ENCODE measurements around the gene CHD2. TPM values are rescaled to one million over a fixed set of nuclear protein-coding genes. Genes with fewer than 3 reads are reported as not detected.

Gene CHD2
- polyA plus RNA-seq, 2 donors: 25.8 to 32.8 TPM

DNA sequence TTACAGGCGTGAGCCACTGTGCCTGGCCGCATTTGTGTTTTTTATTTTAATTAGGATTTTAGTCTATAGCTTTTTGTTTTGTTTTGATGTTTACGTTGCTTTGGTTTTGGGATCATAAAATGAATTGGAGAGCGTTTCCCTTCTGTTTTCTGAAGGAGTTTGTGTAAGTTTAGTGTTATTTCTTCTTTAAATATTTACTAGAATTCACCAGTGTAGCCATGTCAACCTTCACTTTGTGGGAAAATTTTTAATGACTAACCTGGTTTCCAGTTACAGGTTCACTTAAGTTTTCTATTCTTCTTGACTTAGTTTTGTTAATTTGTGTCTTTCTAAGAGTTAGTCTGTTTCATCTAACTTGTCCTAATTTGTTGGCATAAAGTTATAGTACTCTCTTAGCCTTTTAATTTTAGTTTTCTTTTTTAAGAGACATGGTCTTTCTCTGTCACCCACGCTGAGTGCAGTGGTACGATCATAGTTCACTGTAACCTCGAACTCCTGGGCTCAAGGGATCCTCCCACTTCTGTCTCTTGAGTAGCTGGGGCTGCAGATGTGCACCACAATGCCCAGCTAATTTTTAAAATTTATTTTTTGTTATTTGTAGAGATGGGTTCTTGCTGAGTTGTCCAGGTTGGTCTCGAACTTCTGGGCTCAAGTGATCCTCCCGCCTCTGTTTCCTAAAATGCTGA lies 61.0 kb downstream of the CHD2 start:
- no peak overlapping the region for H3K27ac ChIP-seq (ENCODE audit: low read depth in 2 of 2, low read length in 1 of 2)
- H3K27me3 ChIP-seq (ENCODE audit: control insufficient read depth in 1 of 2, insufficient read depth in 2 of 2, low read length in 2 of 2): no peaks in the 10 kb centered on the region
- no peaks in the 10 kb centered on the region for H3K9me3 ChIP-seq (ENCODE audit: control insufficient read depth in 2 of 2, insufficient read depth in 1 of 2, low read depth in 1 of 2, low read length in 1 of 2)
- no peaks in the 10 kb centered on the region for H3K36me3 ChIP-seq (ENCODE audit: control insufficient read depth in 2 of 2, insufficient read depth in 2 of 2, low read length in 1 of 2)
- no peaks in the 10 kb centered on the region for H3K4me1 ChIP-seq (ENCODE audit: control insufficient read depth in 2 of 2, insufficient read depth in 2 of 2, low read length in 1 of 2)
- WGBS, 2 donors: 93 to 96% methylated on average over 9 of the region's 9 CpGs
- H3K4me3 ChIP-seq (ENCODE audit: low read depth in 1 of 2, low read length in 2 of 2): no peak overlapping the region

- no peaks in the 10 kb centered on the region for H3K9me3 ChIP-seq (ENCODE audit: control insufficient read depth in 2 of 2, insufficient read depth in 1 of 2, low read depth in 1 of 2, low read length in 1 of 2)
- H3K4me1 ChIP-seq (ENCODE audit: control insufficient read depth in 2 of 2, insufficient read depth in 2 of 2, low read length in 1 of 2): no peaks in the 10 kb centered on the region
- H3K36me3 ChIP-seq (ENCODE audit: control insufficient read depth in 2 of 2, insufficient read depth in 2 of 2, low read length in 1 of 2): no peaks in the 10 kb centered on the region
- no peak overlapping the region for H3K27ac ChIP-seq (ENCODE audit: low read depth in 2 of 2, low read length in 1 of 2)
- WGBS, 2 donors: 100% methylated on average over 1 of the region's 1 CpG
- no peaks in the 10 kb centered on the region for H3K27me3 ChIP-seq (ENCODE audit: control insufficient read depth in 1 of 2, insufficient read depth in 2 of 2, low read length in 2 of 2)
- H3K4me3 ChIP-seq (ENCODE audit: low read depth in 1 of 2, low read length in 2 of 2): no peak overlapping the region
Measured at GRCh38 chr15:92962914-92963313, 62.8 kb downstream of the CHD2 start.

GRCh38 chr15:92963794-92964193 lies 63.7 kb downstream of the CHD2 start:
- H3K36me3 ChIP-seq (ENCODE audit: control insufficient read depth in 2 of 2, insufficient read depth in 2 of 2, low read length in 1 of 2): no peaks in the 10 kb centered on the region
- H3K9me3 ChIP-seq (ENCODE audit: control insufficient read depth in 2 of 2, insufficient read depth in 1 of 2, low read depth in 1 of 2, low read length in 1 of 2): no peaks in the 10 kb centered on the region
- no peak overlapping the region for H3K4me3 ChIP-seq (ENCODE audit: low read depth in 1 of 2, low read length in 2 of 2)
- WGBS, 2 donors: 91 to 97% methylated on average over 2 of the region's 2 CpGs
- no peak overlapping the region for H3K27ac ChIP-seq (ENCODE audit: low read depth in 2 of 2, low read length in 1 of 2)
- no peaks in the 10 kb centered on the region for H3K27me3 ChIP-seq (ENCODE audit: control insufficient read depth in 1 of 2, insufficient read depth in 2 of 2, low read length in 2 of 2)
- no peaks in the 10 kb centered on the region for H3K4me1 ChIP-seq (ENCODE audit: control insufficient read depth in 2 of 2, insufficient read depth in 2 of 2, low read length in 1 of 2)

GRCh38 chr15:92968926-92969651 lies 69.0 kb downstream of the CHD2 start:
- Histone ChIP-seq H3K27me3 (ENCODE audit: control insufficient read depth in 1 of 2, insufficient read depth in 2 of 2, low read length in 2 of 2) (no peaks in the 10 kb centered on the region), H3K4me3 (ENCODE audit: low read depth in 1 of 2, low read length in 2 of 2) (no peak overlapping the region), H3K36me3 (ENCODE audit: control insufficient read depth in 2 of 2, insufficient read depth in 2 of 2, low read length in 1 of 2) (peaks cover 0 to 6% of the 10 kb centered on the region in 2 donors), H3K9me3 (ENCODE audit: control insufficient read depth in 2 of 2, insufficient read depth in 1 of 2, low read depth in 1 of 2, low read length in 1 of 2) (no peaks in the 10 kb centered on the region), H3K4me1 (ENCODE audit: control insufficient read depth in 2 of 2, insufficient read depth in 2 of 2, low read length in 1 of 2) (no peaks in the 10 kb centered on the region), H3K27ac (ENCODE audit: low read depth in 2 of 2, low read length in 1 of 2) (peak overlapping the region in 1 of 2 donors; percentile 41)
- 92 to 94% methylated on average over 5 of the region's 5 CpGs for WGBS, 2 donors

GRCh38 chr15:92970656-92971055 lies 70.5 kb downstream of the CHD2 start:
- no peak overlapping the region for H3K27ac ChIP-seq (ENCODE audit: low read depth in 2 of 2, low read length in 1 of 2)
- H3K36me3 ChIP-seq (ENCODE audit: control insufficient read depth in 2 of 2, insufficient read depth in 2 of 2, low read length in 1 of 2): peaks cover 0 to 8% of the 10 kb centered on the region in 2 donors

DNA sequence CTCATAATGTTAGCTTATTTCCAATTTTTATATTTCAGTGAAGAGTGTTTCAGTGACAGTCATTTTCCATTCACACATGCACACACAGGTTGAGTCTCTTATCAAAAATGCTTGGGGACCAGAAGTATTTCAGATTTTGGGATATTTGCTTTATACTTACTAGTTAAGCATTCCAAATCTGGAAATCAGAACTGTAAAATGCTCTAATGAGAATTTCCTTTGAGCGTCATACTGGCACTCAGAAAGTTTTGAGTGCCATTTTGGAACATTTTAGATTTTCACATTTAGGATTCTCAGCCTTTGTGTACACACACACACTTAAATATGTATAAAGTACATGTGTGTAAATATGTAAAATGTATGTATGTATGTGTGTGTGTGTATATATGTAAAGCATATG lies 71.0 kb downstream of the CHD2 start:
- peaks cover 0 to 8% of the 10 kb centered on the region in 2 donors for H3K36me3 ChIP-seq (ENCODE audit: control insufficient read depth in 2 of 2, insufficient read depth in 2 of 2, low read length in 1 of 2)
- 99 to 100% methylated on average over 1 of the region's 1 CpG for WGBS, 2 donors
- H3K9me3 ChIP-seq (ENCODE audit: control insufficient read depth in 2 of 2, insufficient read depth in 1 of 2, low read depth in 1 of 2, low read length in 1 of 2): no peaks in the 10 kb centered on the region
- no peaks in the 10 kb centered on the region for H3K4me1 ChIP-seq (ENCODE audit: control insufficient read depth in 2 of 2, insufficient read depth in 2 of 2, low read length in 1 of 2)
- no peak overlapping the region for H3K27ac ChIP-seq (ENCODE audit: low read depth in 2 of 2, low read length in 1 of 2)
- no peak overlapping the region for H3K4me3 ChIP-seq (ENCODE audit: low read depth in 1 of 2, low read length in 2 of 2)
- no peaks in the 10 kb centered on the region for H3K27me3 ChIP-seq (ENCODE audit: control insufficient read depth in 1 of 2, insufficient read depth in 2 of 2, low read length in 2 of 2)

More at GRCh38 chr15:92970656-92971055, 70.5 kb downstream of the CHD2 start:
- H3K4me1 ChIP-seq (ENCODE audit: control insufficient read depth in 2 of 2, insufficient read depth in 2 of 2, low read length in 1 of 2): no peaks in the 10 kb centered on the region
- no peaks in the 10 kb centered on the region for H3K27me3 ChIP-seq (ENCODE audit: control insufficient read depth in 1 of 2, insufficient read depth in 2 of 2, low read length in 2 of 2)
- WGBS, 2 donors: 97% methylated on average over 1 of the region's 1 CpG
- no peaks in the 10 kb centered on the region for H3K9me3 ChIP-seq (ENCODE audit: control insufficient read depth in 2 of 2, insufficient read depth in 1 of 2, low read depth in 1 of 2, low read length in 1 of 2)
- no peak overlapping the region for H3K4me3 ChIP-seq (ENCODE audit: low read depth in 1 of 2, low read length in 2 of 2)

GRCh38 chr15:92971713-92972112 lies 71.6 kb downstream of the CHD2 start:
- Histone ChIP-seq H3K4me3 (ENCODE audit: low read depth in 1 of 2, low read length in 2 of 2) (no peak overlapping the region), H3K9me3 (ENCODE audit: control insufficient read depth in 2 of 2, insufficient read depth in 1 of 2, low read depth in 1 of 2, low read length in 1 of 2) (no peaks in the 10 kb centered on the region), H3K36me3 (ENCODE audit: control insufficient read depth in 2 of 2, insufficient read depth in 2 of 2, low read length in 1 of 2) (peaks cover 0 to 8% of the 10 kb centered on the region in 2 donors), H3K27me3 (ENCODE audit: control insufficient read depth in 1 of 2, insufficient read depth in 2 of 2, low read length in 2 of 2) (no peaks in the 10 kb centered on the region), H3K27ac (ENCODE audit: low read depth in 2 of 2, low read length in 1 of 2) (no peak overlapping the region), H3K4me1 (ENCODE audit: control insufficient read depth in 2 of 2, insufficient read depth in 2 of 2, low read length in 1 of 2) (no peaks in the 10 kb centered on the region)
- WGBS, 2 donors: 82 to 90% methylated on average over 1 of the region's 1 CpG

DNA sequence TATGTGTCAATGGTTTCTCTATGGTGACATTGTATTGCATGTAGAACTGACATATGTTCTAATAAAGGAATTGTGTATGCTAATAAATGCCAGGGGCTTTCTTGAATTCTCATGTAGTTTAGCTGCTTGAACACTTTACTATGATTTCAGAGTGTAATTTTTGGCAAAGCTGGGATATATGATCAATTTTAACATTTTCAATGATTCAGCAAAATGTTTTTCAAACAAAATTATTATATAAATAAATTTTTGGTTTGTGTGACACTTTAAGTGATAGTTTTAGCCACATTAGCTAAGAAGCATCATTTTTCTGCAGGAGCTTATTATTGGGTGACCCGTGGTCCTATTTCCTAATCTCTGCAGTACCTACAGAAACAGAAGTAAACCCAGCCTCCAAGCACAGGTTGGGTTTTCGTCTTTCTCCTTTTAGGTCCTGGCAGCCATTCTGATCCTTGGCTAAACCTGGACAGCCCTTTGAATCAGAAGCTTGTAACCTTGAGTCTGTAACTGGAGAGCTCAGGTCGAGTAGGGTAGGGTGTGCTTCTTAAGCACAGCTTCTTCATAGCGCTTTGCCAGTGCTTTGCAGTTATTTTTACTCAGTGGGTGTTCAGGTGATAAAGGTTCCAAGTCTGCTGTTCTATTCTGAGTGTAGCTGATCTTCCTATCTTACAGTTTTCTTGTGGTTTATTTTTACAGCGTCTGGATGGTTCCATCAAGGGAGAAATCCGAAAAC lies 74.2 kb downstream of the CHD2 start:
- H3K36me3 ChIP-seq (ENCODE audit: control insufficient read depth in 2 of 2, insufficient read depth in 2 of 2, low read length in 1 of 2): peaks cover 6 to 14% of the 10 kb centered on the region in 2 donors
- H3K27me3 ChIP-seq (ENCODE audit: control insufficient read depth in 1 of 2, insufficient read depth in 2 of 2, low read length in 2 of 2): no peaks in the 10 kb centered on the region
- H3K27ac ChIP-seq (ENCODE audit: low read depth in 2 of 2, low read length in 1 of 2): no peak overlapping the region
- H3K9me3 ChIP-seq (ENCODE audit: control insufficient read depth in 2 of 2, insufficient read depth in 1 of 2, low read depth in 1 of 2, low read length in 1 of 2): no peaks in the 10 kb centered on the region
- WGBS, 2 donors: 88 to 94% methylated on average over 6 of the region's 6 CpGs
- no peaks in the 10 kb centered on the region for H3K4me1 ChIP-seq (ENCODE audit: control insufficient read depth in 2 of 2, insufficient read depth in 2 of 2, low read length in 1 of 2)
- no peak overlapping the region for H3K4me3 ChIP-seq (ENCODE audit: low read depth in 1 of 2, low read length in 2 of 2)

GRCh38 chr15:92979011-92979701 lies 79.0 kb downstream of the CHD2 start:
- H3K27ac ChIP-seq (ENCODE audit: low read depth in 2 of 2, low read length in 1 of 2): peak overlapping the region in 1 of 2 donors; percentile 42
- no peaks in the 10 kb centered on the region for H3K27me3 ChIP-seq (ENCODE audit: control insufficient read depth in 1 of 2, insufficient read depth in 2 of 2, low read length in 2 of 2)
- no peak overlapping the region for H3K4me3 ChIP-seq (ENCODE audit: low read depth in 1 of 2, low read length in 2 of 2)
- peaks cover 19 to 24% of the 10 kb centered on the region in 2 donors for H3K36me3 ChIP-seq (ENCODE audit: control insufficient read depth in 2 of 2, insufficient read depth in 2 of 2, low read length in 1 of 2)
- no peaks in the 10 kb centered on the region for H3K4me1 ChIP-seq (ENCODE audit: control insufficient read depth in 2 of 2, insufficient read depth in 2 of 2, low read length in 1 of 2)
- no peaks in the 10 kb centered on the region for H3K9me3 ChIP-seq (ENCODE audit: control insufficient read depth in 2 of 2, insufficient read depth in 1 of 2, low read depth in 1 of 2, low read length in 1 of 2)
- WGBS, 2 donors: 84 to 93% methylated on average over 5 of the region's 5 CpGs
